ENCODE measurements around the gene EFNB1. TPM values are rescaled to one million over a fixed set of nuclear protein-coding genes. Genes with fewer than 3 reads are reported as not detected.

Gene EFNB1
- total RNA-seq, 1 donor from 2014 or later, result 4.2 TPM

DNA sequence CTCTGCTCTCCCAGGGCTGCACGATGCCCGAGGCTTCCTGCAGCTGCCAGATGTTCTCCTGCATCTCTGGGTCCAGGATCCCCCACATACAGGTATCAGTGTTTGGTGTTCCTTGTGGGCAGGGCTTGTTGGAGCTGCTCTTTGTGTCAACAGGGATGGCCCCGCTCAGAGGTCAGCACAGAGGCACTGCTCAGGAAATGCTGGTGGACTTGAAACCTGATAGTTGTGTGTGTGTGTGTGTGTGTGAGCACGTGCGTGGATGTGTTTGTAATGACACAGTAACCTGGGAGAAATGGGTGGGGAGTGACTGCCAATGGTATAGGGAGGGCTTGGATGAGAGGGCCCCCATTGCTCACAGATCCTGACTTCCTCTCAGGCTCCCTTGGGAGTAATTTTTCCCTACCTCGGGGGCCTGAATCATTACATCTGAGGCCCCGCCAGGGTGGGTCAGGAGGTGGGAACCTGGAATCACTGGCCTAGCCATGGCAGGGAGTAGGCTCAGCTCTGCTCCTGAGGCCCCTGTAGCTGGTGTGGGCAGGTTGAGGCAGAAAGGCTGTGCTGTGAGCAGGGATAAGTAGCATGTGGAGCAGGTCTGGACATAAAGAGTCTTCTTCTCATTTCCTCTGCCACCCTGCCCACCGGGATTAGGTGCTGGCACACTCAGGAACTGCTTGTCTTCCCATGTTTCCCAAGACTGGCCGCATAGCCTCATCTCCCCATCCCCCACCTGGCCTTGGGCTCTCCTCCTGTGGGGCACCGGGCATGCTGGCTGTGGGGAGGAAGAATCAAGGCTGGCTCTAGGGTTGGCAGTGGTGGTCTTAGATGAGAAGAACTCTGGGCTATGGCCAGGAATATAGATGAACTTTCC, 2.5 kb upstream of the EFNB1 start:
- intact Hi-C loops (cut with micrococcal nuclease), result loop anchor here (5.0 to 10.0 kb wide), 4 partner anchors 91 to 632 kb away; no protein-coding TSS in a partner anchor

DNA sequence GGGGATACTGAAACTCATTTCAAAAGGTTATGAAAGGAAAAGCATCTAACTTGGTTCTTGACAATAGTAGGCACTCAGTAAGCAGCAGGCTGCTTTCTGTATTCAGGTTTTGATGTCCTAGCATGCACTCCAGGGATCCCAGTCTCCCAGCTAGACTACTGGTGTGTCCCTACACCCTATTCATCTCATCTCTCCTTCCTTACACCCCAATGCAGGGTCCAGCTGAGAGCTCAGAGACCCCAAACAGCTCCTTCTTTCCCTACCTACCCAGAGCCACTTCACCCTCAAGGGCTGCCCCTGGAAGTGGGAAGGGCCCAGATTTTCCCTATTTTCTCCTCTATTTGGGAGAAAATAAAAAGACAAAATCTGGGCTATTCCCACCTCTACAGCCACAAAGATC, 1.6 kb upstream of the EFNB1 start:
- intact Hi-C loops (cut with micrococcal nuclease), result loop anchor here (5.0 to 10.0 kb wide), 4 partner anchors 90 to 632 kb away; no protein-coding TSS in a partner anchor

DNA sequence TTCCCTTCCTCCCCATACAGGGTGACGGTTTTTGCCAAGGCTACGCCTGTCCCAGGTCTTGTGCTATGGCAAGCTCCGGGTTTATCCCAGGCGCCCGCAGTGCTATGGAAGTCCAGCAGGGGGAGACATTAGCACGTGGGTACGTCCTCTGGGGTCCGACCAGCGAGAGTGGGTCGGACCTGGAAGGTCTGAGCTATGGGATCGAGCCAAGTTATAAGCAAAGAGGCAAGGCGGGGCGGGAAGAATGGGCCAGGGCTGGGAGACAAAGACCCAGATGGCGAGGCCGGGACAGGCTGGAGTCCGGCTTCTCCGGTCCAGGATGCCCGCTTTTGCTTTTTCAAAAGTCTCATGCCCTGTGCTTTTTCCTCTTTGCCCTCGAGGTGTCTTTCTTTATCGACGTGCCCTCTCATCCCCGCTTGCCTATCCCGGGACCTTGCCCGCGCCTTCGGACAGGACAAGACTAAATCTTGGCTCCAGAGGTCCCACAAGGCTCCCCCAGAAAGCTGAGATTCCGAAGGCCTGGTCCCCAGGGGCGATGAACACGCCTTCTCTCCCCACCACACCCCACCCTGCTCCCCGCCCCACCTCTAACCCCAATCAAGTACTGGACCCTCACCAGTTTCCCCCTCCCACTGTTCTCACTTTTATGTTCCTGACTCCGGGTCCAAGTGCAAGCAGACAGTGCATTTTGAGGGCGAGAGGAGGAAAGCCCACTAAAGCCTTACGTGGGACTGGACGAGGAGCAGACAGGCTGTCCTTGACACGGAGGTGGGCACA, 785 bp upstream of the EFNB1 start:
- intact Hi-C loops (cut with micrococcal nuclease), result loop anchor here (1.0 to 10.0 kb wide), 11 partner anchors 89 to 1305 kb away; partner anchors contain the start of genes IGBP1 and PJA1

DNA sequence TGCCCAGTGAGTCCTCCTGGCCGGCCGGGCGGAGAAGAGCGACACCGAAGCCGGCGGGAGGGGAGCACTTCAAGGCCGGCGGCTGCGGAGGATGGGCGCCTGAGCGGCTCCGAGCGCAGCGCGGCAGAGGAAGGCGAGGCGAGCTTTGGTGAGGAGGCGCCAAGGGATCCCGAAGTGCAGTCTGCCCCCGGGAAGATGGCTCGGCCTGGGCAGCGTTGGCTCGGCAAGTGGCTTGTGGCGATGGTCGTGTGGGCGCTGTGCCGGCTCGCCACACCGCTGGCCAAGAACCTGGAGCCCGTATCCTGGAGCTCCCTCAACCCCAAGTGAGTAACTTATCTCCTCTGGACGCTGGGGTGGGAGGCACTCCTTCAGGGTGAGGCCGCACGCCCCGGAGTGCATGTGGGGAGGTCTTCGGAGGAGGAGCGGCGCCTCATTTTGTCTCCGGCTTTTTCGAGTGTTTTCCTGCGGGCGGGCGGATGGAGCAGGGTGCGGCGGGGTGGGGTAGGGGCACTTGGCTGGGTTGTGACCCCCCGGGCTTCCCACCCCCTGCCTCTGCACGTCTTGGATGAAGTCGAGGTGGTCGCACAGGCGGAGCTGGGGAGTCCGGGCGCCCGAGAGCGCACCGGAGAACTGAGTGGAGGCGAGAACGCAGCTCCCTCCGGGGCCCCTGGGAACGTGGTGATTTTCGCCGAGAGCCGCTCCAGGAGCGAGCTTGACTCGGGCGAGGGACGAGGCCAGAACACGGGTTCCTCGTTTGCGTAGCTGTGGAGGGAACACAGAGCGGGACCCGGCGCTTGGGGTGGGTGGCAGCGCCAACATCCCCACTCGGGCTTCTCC, 979 bp downstream of the EFNB1 start:
- intact Hi-C loops (cut with micrococcal nuclease), result loop anchor here (2.0 to 10.0 kb wide), 5 partner anchors 88 to 635 kb away; no protein-coding TSS in a partner anchor

DNA sequence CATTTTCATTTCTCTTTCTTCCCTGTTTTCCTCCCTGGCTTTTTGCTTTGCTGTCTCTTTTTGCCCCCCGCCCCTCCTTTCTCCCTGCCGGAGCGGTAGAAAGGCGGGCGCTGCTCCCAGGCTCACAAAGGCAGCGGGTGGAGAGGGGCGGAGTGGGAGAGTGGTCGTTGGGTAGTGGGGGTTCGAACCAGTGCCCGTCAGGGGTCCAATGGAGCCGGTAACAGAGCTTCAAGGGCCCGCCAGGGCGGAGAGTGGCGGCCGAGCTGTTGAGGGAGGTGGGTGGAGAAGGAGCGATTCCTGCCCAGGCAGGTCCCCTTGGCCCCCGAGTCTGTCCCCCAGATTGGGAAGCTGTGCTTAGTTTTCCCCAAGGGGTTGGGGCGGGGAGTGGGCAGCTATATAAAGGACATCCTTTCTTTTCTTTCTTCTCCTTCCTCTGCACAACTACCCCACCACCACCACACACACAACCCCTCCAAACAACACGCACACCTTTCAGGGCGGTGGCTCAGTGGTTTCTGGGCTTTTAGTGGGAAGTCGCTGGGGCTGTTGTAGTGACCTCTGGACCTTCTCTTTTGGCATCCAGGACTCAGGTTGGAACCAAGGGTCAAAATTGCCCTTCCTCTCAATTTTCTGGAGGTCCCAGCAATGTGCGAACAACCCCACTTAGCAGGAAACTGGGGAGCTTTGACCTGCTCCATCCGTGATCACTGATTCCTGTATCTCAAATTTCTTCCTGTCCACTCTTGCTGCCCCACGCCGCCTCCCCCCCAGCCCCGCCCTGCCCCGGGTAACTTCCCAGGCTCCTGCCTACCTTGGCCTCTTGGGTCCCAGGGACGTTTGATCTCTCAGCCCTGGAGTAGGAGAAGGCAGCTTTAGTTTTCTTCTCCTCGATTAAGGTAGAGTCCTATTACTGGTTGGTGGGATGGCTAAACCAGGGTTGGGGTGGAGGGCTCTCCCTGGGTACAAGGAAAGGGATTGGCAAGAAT, 1.9 kb downstream of the EFNB1 start:
- intact Hi-C loops (cut with micrococcal nuclease), result no loop called here

DNA sequence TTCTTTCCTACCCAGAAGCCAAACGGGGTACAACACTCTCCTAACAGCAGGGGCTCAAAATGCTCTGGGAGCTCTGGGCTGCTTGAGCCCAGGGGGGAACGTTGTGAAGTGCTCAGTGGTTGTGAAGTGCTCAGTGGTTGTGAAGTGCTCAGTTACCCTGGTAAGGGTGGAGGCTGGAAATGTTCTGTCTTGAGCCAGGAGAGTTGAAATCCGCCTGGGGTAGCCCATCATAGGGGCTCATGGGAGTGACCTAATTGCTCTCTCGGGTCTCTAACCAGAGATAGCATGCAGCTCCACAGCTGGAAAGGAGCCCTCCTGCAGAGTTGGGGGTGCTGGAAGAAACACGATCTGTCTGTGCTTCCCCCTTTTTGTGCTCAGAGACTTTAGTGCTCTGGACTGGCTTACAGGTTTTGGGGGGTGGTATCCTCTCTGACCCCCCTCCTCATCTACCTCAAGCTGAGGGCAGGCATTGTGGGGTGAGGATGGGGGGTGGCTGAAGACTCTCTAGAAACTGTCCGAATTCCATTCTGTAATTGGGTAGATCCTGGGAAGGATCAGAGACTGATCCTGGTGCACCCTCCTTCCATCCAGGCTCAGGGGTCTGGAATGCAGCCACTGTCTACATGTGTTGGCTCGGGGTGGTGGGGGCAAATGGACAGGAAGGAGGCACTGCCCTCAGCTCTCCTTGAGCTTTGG, 2.7 kb downstream of the EFNB1 start:
- intact Hi-C loops (cut with micrococcal nuclease), result no loop called here

DNA sequence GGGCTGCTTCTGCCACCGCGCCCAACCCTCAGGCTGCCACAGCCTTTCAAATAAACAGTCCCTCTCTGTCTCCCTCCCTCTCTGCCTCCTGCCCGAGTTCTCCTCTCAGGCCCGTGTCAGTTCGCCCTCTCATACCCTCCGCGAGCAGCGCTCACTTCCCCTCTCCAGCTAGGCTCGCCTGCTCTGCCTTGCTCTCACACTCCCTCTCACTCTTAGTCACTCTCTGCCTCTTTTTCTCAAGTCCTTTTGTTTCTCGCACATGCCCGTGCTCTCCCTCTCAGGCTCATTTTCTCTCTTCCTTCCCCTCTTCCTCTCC, 3.2 kb downstream of the EFNB1 start:
- intact Hi-C loops (cut with micrococcal nuclease), result no loop called here

DNA sequence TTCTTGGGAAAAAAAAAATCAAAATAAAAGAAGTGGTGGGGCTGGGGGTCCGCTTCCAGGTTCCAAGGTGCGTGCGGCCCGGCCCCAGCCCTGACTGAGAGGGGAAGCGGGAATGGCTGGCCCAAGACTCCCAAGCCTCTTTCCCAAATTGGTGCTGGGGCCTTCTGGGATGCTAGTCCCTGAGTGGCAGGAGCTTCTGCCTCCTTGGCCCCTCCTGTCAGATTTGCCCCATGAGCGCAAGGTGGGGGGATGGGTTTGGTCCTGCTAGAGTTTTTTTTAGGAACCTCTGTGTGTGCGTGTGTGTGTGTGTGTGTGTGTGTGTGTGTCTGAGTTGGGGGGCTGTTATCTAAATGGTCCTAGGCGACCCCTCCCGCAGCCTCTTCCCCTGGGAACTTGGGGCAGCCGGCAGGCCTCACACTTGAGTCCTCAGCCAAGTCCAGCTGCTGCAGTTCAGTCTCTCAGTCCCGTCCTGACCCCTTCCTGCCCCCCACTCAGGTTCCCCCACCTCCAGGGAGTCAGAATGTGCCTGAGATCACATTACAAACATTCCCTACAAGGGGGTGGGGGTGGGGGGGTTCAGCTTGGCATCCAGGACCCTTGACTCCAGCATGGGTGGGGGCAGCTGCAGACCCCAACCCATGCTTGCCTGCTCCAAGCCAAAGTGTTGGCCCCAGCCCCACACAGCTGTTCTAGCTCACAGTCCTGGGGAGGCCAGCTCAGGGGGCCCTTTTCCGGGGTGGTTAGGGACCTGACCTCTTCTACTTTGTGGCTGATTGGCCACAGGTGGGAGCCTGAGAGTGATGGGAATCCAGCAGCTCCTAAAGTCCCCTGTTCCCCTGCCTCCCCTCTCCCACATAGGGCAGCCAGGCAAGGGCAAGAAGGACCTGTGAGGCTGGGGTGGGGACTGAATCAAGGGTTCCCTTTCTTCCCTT, 4.0 kb downstream of the EFNB1 start:
- intact Hi-C loops (cut with micrococcal nuclease), result no loop called here

DNA sequence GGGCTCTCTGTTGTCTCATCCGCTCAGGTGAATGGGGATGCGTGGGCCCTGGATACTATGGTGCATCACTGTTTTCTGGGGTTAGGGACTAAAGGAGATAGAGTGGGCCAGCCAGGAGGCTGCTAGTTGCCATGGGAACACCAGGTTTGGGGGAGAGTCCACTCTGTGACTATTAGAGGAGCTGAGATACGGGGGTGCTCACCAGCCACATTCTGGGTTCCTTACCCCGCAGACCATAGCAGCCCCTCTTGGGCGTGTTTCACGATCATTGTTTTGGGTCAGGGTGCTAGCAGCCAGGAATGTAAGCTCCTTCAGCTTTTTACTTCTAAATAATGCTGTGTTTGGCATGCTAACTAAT, 4.6 kb downstream of the EFNB1 start:
- intact Hi-C loops (cut with micrococcal nuclease), result no loop called here

DNA sequence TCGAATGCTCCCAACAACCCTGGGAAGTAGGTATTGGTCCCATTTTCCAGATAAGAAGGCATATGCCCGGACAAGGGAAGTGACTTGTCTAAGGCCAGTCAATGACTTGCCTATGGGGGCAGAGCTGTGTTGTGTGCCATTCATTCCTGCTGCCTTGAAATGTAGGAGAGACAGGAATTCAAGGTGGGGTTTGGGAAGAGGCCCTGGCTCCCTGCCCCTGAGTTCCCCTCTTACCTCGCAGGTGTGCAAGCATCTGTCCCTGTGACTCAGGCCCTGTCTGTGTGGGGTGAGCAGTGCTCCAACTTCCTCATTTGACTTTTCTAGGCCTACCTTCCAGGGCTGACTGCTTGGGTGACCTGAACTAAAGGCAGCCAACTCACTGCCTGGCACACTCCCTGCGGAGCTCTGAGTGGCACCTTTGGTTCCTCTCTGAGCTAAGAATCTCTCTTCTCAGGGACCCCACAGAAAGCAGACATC, 5.1 kb downstream of the EFNB1 start:
- intact Hi-C loops (cut with micrococcal nuclease), result no loop called here

DNA sequence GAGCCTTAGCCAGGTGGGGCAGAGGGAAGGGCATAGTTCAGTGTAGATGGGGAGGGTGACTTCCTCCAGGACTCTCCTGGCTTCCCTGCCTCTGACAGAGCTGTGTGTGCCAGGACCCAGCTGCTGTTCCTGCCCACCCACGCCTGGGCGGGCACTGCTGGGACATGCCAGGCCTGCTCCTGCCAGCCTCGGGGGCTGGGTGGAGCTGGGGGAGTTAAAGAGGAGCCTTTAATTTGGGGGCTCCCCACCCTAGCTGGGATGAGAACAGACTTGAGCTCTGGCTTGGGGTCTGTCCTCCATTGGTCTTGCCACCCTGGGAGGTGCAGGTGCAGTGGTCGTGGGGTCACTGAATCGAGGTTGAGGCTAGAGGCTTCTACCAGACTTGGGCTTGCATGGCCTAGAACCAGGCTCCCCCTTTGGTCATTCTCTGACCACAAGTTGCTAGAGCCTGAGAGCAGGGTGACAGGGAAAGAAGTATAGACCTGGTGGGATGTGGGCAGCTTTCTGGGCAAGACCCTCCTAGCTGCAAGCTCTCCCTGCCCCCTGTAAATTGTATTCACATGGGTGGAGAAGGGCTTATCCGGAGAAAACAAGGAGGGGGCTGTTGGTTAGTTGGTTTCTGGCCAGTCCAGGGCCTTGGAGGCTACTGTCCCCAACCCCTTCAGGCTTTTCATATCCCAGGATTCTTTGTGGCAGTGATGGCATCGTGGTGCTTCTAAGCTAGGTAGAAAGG, 5.7 kb downstream of the EFNB1 start:
- intact Hi-C loops (cut with micrococcal nuclease), result no loop called here

DNA sequence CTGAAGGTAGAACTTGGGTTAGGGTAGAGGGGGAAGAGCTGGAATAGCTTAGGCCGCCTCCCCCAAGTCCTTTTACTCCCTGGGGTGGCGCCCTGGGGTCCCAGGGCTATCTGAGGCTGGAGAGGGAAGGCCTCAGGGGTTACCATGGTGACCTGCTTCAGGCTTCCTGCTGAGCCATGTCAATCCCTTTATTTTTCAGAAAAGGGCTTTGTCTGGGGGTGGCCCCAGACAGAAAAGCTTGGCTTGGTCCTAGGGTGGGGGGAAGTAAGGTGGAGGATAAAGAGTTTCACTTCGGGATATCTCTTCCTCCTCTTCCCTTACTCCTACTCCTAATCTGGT, 6.3 kb downstream of the EFNB1 start:
- intact Hi-C loops (cut with micrococcal nuclease), result no loop called here

DNA sequence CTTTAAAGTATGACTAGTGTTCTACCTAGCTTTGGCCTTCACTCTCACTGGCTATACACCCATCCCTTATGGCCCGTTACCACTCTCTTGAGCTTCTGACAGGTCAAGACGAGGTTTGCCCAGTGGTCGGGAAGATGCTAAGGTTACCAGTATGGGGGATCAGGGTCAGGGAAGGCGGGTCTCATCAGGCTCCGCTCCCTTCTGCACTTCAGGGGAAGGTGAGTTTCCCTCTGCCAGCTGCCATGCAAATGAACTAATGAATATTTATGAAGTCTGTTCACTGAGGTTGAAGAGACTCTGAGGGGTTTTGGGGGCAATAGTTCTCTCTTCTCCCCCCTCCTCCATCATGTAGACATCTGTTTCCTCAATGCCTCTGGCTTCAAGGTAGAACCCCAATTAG, 6.6 kb downstream of the EFNB1 start:
- intact Hi-C loops (cut with micrococcal nuclease), result no loop called here

DNA sequence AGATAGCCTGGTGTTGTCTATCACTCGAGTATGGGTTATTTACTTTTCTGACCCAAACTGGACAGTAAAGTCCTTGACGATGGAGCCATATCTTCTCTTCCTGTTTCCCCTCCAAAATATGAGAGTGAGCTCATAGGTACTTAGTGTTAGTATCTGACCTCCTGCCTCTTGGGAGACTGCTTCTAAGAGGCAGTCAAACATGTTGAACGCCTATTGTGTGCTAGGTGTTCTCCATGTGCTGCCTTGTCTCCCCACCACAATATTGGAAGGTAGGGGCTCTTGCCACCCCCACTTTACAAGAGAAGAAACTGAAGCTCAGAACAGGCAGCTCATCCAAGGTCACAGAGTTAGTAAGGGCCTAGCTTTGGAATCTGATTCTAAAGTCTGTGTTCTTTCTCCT, 8.3 kb downstream of the EFNB1 start:
- intact Hi-C loops (cut with micrococcal nuclease), result no loop called here

DNA sequence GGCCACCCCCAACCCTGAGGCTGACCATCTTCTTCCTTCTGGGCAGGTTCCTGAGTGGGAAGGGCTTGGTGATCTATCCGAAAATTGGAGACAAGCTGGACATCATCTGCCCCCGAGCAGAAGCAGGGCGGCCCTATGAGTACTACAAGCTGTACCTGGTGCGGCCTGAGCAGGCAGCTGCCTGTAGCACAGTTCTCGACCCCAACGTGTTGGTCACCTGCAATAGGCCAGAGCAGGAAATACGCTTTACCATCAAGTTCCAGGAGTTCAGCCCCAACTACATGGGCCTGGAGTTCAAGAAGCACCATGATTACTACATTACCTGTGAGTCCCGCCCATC, 9.7 kb downstream of the EFNB1 start:
- intact Hi-C loops (cut with micrococcal nuclease), result no loop called here

DNA sequence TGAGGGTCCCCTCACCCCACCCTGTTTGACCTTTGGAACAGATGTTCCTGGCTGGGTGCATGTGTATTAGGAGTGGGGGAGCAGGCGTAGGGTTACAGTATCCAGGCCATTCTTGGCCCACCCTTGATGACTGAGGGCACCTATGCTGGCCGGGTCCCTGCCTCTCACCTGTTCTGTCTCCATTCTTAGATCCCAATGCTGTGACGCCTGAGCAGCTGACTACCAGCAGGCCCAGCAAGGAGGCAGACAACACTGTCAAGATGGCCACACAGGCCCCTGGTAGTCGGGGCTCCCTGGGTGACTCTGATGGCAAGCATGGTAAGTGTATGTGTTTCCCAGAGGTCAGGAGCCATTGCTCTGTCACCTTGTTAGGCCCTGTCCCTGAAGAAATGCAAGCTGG, 10.9 kb downstream of the EFNB1 start:
- intact Hi-C loops (cut with micrococcal nuclease), result no loop called here

DNA sequence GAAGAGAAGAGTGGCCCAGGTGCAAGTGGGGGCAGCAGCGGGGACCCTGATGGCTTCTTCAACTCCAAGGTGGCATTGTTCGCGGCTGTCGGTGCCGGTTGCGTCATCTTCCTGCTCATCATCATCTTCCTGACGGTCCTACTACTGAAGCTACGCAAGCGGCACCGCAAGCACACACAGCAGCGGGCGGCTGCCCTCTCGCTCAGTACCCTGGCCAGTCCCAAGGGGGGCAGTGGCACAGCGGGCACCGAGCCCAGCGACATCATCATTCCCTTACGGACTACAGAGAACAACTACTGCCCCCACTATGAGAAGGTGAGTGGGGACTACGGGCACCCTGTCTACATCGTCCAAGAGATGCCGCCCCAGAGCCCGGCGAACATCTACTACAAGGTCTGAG, 11.4 kb downstream of the EFNB1 start:
- intact Hi-C loops (cut with micrococcal nuclease), result no loop called here

All from T-helper 1 cell treated with Interleukin-12 subunit alpha and Interleukin-12 subunit beta and Interleukin-4 antibody, amounts not matched to agents 30 ng/mL and 1 ng/mL, for 36 hours (primary cell).